SK-N-SH treated with all-trans-retinoic acid at 6 μM for 48 hours (cell line): ENCODE measurements around the gene COL9A3.

ENCODE experiments used
- ATAC-seq: fragments of 200-7000 bp; cut with Tn5 transposase; 3 replicates; pipeline ENCODE4 v1.9.1; 2020; ENCODE audit warnings: mild to moderate bottlenecking, moderate library complexity
- ARNTL ChIP-seq: fragments of 450-650 bp; formaldehyde crosslinking; IDR thresholded peaks from 2 replicates; pipeline ENCODE4 v1.5.0; 2020; ENCODE audit warnings: low read depth, mild to moderate bottlenecking, moderate library complexity, borderline replicate concordance
- BACH2 ChIP-seq: fragments of 250-450 bp; sonication (Bioruptor Pico); IDR thresholded peaks from 2 replicates; pipeline ENCODE4 v1.9.0; 2021; ENCODE audit warnings: mild to moderate bottlenecking, borderline replicate concordance
- CSDC2 ChIP-seq: fragments of 250-450 bp; sonication (Bioruptor Pico); IDR thresholded peaks from 2 replicates; pipeline ENCODE4 v1.5.0; 2020; ENCODE audit warnings: mild to moderate bottlenecking, moderate library complexity
- ESRRG ChIP-seq: fragments of 250-450 bp; sonication (Bioruptor Pico); IDR thresholded peaks from 2 replicates; pipeline ENCODE4 v1.6.1; 2021; ENCODE audit warnings: mild to moderate bottlenecking
- GLIS3 ChIP-seq: fragments of 250-450 bp; sonication (Bioruptor Pico); IDR thresholded peaks from 2 replicates; pipeline ENCODE4 v1.5.0; 2020; ENCODE audit warnings: mild to moderate bottlenecking, moderate library complexity
- ISL1 ChIP-seq: fragments of 250-450 bp; sonication (Bioruptor Pico); IDR thresholded peaks from 2 replicates; pipeline ENCODE4 v2.1.2; 2022; ENCODE audit warnings: mild to moderate bottlenecking, moderate library complexity
- OSR1 ChIP-seq: fragments of 250-450 bp; sonication (Bioruptor Pico); IDR thresholded peaks from 2 replicates; pipeline ENCODE4 v1.8.0; 2022; ENCODE audit warnings: moderate library complexity, mild to moderate bottlenecking, inconsistent platforms
- PPARA ChIP-seq: fragments of 250-450 bp; sonication (Bioruptor Pico); IDR thresholded peaks from 2 replicates; pipeline ENCODE4 v1.5.0; 2020; ENCODE audit warnings: mild to moderate bottlenecking, borderline replicate concordance
- RARB ChIP-seq: fragments of 250-450 bp; sonication (Bioruptor Pico); IDR thresholded peaks from 2 replicates; pipeline ENCODE4 v1.8.0; 2021; ENCODE audit warnings: mild to moderate bottlenecking, moderate library complexity
- SNAI2 ChIP-seq: fragments of 250-450 bp; sonication (Bioruptor Pico); IDR thresholded peaks from 2 replicates; pipeline ENCODE4 v1.5.0; 2020; ENCODE audit warnings: mild to moderate bottlenecking, moderate library complexity
- TSHZ2 ChIP-seq: fragments of 250-450 bp; sonication (Bioruptor Pico); IDR thresholded peaks from 2 replicates; pipeline ENCODE4 v1.5.0; 2020; ENCODE audit warnings: mild to moderate bottlenecking, moderate library complexity
- ZC3H10 ChIP-seq: fragments of 250-450 bp; sonication (Bioruptor Pico); IDR thresholded peaks from 2 replicates; pipeline ENCODE4 v1.5.1; 2021; ENCODE audit warnings: mild to moderate bottlenecking, moderate library complexity
- ZFP3 ChIP-seq: fragments of 250-450 bp; sonication (Bioruptor Pico); IDR thresholded peaks from 2 replicates; pipeline ENCODE4 v1.5.0; 2020; ENCODE audit warnings: mild to moderate bottlenecking, moderate library complexity
- ZFP30 ChIP-seq: fragments of 450-650 bp; formaldehyde crosslinking; IDR thresholded peaks from 2 replicates; pipeline ENCODE4 v1.5.0; 2022; ENCODE audit warnings: mild to moderate bottlenecking, moderate library complexity
- ZNF565 ChIP-seq: fragments of 450-650 bp; formaldehyde crosslinking; conservative IDR thresholded peaks from 2 replicates; pipeline ENCODE4 v1.5.0; 2020; ENCODE audit warnings: low read depth, mild to moderate bottlenecking, moderate library complexity
- ZNF70 ChIP-seq: fragments of 450-650 bp; formaldehyde crosslinking; IDR thresholded peaks from 2 replicates; pipeline ENCODE4 v1.5.0; 2020; ENCODE audit warnings: mild to moderate bottlenecking, moderate library complexity
- ZNF8 ChIP-seq: fragments of 450-650 bp; formaldehyde crosslinking; IDR thresholded peaks from 2 replicates; pipeline ENCODE4 v1.5.0; 2020; ENCODE audit warnings: mild to moderate bottlenecking, moderate library complexity
- TF ChIP-seq, protein P1 (sequence below): fragments of 250-450 bp; sonication (Bioruptor Pico); IDR thresholded peaks from 2 replicates; pipeline ENCODE4 v1.5.1; 2021; ENCODE audit warnings: mild to moderate bottlenecking, moderate library complexity
- TF ChIP-seq, protein P2 (sequence below): fragments of 250-450 bp; sonication (Bioruptor Pico); IDR thresholded peaks from 2 replicates; pipeline ENCODE4 v1.8.0; 2021; ENCODE audit warnings: low read depth, mild to moderate bottlenecking, moderate library complexity, borderline replicate concordance
- TF ChIP-seq, protein P3 (sequence below): fragments of 250-450 bp; sonication (Bioruptor Pico); IDR thresholded peaks from 2 replicates; pipeline ENCODE4 v1.5.1; 2020; ENCODE audit warnings: low read depth, mild to moderate bottlenecking, moderate library complexity
- TF ChIP-seq, protein P4 (sequence below): fragments of 250-450 bp; sonication (Bioruptor Pico); IDR thresholded peaks from 2 replicates; pipeline ENCODE4 v1.8.0; 2020; ENCODE audit warnings: mild to moderate bottlenecking, moderate library complexity, borderline replicate concordance

Gene COL9A3

GRCh38 chr20:62795023-62795761, 21.7 kb upstream of the COL9A3 start (continued):
- TF ChIP-seq TSHZ2 (CRISPR knock-in tag) (no peak), PPARA (CRISPR knock-in tag) (no peak), SNAI2 (no peak), ESRRG (CRISPR knock-in tag) (no peak), OSR1 (CRISPR knock-in tag) (no peak), RARB (CRISPR knock-in tag) (no peak), ZFP30 (CRISPR knock-in tag) (no peak), ZFP3 (no peak)
- TF ChIP-seq, protein P1, sequence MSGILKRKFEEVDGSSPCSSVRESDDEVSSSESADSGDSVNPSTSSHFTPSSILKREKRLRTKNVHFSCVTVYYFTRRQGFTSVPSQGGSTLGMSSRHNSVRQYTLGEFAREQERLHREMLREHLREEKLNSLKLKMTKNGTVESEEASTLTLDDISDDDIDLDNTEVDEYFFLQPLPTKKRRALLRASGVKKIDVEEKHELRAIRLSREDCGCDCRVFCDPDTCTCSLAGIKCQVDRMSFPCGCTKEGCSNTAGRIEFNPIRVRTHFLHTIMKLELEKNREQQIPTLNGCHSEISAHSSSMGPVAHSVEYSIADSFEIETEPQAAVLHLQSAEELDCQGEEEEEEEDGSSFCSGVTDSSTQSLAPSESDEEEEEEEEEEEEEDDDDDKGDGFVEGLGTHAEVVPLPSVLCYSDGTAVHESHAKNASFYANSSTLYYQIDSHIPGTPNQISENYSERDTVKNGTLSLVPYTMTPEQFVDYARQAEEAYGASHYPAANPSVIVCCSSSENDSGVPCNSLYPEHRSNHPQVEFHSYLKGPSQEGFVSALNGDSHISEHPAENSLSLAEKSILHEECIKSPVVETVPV: no peak
- TF ChIP-seq, all 23 proteins: peak for 0

DNA sequence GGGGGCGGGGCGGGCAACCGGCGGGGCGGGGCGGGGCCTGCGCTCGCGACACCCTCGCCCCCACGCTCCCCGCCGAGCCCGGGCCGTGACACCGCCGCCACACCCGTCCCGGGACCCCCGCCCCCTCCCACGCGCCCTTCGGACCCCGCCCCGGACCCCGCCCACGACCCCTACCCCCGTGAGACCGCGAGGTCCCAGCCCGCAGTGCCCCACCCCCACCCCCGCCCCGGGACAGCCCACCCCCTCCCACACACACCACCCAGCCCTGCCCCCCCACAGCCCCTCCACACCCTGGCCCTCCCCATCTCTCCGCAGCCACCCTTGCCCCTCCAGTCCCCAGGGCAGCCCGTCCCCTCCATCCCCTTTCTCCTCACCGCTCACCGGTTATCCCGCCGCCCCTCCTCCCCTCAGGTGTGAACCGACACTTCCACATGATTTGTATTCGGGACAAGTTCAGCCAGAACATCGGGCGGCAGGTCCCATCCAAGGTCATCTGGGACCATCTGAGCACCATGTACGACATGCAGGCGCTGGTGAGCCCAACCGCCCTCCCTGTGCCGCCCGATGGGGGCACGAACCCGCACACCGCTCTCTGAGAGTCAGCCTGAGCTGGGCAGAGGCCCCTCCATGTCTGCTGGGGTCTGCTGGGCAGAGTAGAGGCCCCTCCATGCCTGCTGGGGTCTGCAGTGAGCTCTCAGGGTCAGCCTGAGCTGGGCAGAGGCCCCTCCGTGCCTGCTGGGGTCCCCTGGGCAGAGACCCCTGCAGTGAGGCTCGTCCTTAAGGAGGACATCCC, 20.0 kb upstream of the COL9A3 start:
- ATAC-seq: no peak
- TF ChIP-seq ZC3H10 (no peak), ZNF70 (CRISPR knock-in tag) (no peak), GLIS3 (CRISPR knock-in tag) (no peak), ZFP30 (CRISPR knock-in tag) (no peak), BACH2 (no peak)

DNA sequence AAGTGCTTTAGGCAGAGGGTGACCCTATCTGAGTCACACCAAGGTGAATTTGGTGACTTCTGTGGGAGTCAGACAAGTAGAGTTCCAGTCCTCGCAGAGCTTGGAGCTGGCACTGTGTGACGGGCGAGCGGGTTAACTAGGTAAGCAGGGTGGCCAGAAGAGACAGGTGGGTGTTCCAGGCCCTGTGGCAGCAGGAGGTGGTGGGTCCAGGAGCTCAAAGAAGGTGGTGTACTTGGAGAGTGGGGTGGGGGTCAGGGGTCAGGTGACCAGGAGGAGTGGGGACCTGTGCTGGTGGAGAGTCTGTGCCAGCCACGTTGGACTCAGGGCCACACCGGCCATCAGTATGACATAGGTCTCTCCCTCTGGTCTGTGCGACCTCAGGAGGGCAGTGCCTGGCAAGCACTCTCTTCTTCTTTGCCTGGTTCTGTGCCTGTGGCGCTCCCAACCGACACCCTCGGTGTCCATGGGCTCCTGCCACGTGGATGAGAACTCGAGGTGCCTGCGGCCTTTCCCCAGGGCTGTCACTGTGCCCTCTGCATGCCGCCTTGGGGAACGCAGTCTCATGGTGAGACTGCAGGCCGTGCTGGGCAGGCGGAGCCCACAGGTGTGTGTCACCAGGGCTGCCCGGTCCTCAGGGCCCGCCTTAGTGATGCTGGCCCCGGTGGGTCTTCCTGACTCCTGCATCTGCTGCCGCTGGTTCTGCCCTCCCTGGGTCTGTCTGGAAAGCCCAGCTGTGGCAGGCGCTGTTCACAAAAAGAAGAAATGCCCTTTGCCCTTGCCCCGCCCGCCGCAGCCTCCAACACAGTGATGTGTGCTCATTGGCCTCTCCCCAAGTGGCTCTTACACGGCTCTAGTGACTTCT, 18.9 kb upstream of the COL9A3 start:
- TF ChIP-seq ZFP3: no peak
- TF ChIP-seq ZC3H10: no peak
- TF ChIP-seq ZNF8 (CRISPR knock-in tag): no peak
- TF ChIP-seq, protein P2, sequence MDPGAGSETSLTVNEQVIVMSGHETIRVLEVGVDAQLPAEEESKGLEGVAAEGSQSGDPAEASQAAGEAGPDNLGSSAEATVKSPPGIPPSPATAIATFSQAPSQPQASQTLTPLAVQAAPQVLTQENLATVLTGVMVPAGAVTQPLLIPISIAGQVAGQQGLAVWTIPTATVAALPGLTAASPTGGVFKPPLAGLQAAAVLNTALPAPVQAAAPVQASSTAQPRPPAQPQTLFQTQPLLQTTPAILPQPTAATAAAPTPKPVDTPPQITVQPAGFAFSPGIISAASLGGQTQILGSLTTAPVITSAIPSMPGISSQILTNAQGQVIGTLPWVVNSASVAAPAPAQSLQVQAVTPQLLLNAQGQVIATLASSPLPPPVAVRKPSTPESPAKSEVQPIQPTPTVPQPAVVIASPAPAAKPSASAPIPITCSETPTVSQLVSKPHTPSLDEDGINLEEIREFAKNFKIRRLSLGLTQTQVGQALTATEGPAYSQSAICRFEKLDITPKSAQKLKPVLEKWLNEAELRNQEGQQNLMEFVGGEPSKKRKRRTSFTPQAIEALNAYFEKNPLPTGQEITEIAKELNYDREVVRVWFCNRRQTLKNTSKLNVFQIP (CRISPR knock-in tag): no peak
- TF ChIP-seq, protein P3, sequence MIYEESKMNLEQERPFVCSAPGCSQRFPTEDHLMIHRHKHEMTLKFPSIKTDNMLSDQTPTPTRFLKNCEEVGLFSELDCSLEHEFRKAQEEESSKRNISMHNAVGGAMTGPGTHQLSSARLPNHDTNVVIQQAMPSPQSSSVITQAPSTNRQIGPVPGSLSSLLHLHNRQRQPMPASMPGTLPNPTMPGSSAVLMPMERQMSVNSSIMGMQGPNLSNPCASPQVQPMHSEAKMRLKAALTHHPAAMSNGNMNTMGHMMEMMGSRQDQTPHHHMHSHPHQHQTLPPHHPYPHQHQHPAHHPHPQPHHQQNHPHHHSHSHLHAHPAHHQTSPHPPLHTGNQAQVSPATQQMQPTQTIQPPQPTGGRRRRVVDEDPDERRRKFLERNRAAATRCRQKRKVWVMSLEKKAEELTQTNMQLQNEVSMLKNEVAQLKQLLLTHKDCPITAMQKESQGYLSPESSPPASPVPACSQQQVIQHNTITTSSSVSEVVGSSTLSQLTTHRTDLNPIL (CRISPR knock-in tag): no peak
- TF ChIP-seq PPARA (CRISPR knock-in tag): no peak
- TF ChIP-seq GLIS3 (CRISPR knock-in tag): no peak
- TF ChIP-seq RARB (CRISPR knock-in tag): no peak
- no peak for TF ChIP-seq ZNF565
- no peak for TF ChIP-seq BACH2
- TF ChIP-seq ZFP30 (CRISPR knock-in tag): no peak
- TF ChIP-seq, protein P4, sequence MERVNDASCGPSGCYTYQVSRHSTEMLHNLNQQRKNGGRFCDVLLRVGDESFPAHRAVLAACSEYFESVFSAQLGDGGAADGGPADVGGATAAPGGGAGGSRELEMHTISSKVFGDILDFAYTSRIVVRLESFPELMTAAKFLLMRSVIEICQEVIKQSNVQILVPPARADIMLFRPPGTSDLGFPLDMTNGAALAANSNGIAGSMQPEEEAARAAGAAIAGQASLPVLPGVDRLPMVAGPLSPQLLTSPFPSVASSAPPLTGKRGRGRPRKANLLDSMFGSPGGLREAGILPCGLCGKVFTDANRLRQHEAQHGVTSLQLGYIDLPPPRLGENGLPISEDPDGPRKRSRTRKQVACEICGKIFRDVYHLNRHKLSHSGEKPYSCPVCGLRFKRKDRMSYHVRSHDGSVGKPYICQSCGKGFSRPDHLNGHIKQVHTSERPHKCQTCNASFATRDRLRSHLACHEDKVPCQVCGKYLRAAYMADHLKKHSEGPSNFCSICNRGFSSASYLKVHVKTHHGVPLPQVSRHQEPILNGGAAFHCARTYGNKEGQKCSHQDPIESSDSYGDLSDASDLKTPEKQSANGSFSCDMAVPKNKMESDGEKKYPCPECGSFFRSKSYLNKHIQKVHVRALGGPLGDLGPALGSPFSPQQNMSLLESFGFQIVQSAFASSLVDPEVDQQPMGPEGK (CRISPR knock-in tag): no peak
- TF ChIP-seq ISL1: no peak
- no peak for TF ChIP-seq CSDC2 (CRISPR knock-in tag)
- no peak for TF ChIP-seq ARNTL (CRISPR knock-in tag)
- no peak for TF ChIP-seq ESRRG (CRISPR knock-in tag)
- no peak for ATAC-seq
